Measurements from ENCODE around the gene TCP11L2. TPM values are rescaled to one million over a fixed set of nuclear protein-coding genes. Genes with fewer than 3 reads are reported as not detected.

The TCP11L2 gene
- total and polyA plus RNA-seq, 2 of the 13 experiments (the other 11 are each of a cell fraction or from before 2014, with no cell fraction given), result 4.6 to 24.1 TPM

GRCh38 chr12:106273491-106273890, 29.0 kb upstream of the TCP11L2 start:
- over 99% methylated on average over 6 of the region's 6 CpGs for WGBS (ENCODE audit: low lambda C conversion rate)
- Histone ChIP-seq H3K79me2 (ENCODE audit: insufficient read depth, low read length) (no peaks in the 10 kb centered on the region), H3K4me2 (ENCODE audit: low read depth, low read length) (peak overlapping the region; percentile 76; the same call in 1 of the 2 replicates), H3K27me3 (ENCODE audit: control insufficient read depth in 1 of 2, insufficient read depth in 2 of 2, low read length in 2 of 2) (peaks cover 2 to 7% of the 10 kb centered on the region in 2 experiments; a peak in 2 of 5 replicates), H3K9me3 (ENCODE audit: low read length) (no peaks in the 10 kb centered on the region), H3K4me1 (ENCODE audit: insufficient read depth, low read length) (peaks cover 57% of the 10 kb centered on the region), H2AFZ (ENCODE audit: low read length) (no peak overlapping the region), H3K4me3 (replicated peaks in 1 of 3; ENCODE audit: insufficient read depth in 1 of 3, low read depth in 2 of 3, low read length in 3 of 3) (no peak overlapping the region), H3K36me3 (replicated peaks in 1 of 2; ENCODE audit: control insufficient read depth in 1 of 2, insufficient read depth in 2 of 2, low read length in 2 of 2) (no peaks in the 10 kb centered on the region), H3K27ac (ENCODE audit: extremely low read length, insufficient read depth, low read length) (peak overlapping the region; percentile 83), H4K20me1 (ENCODE audit: insufficient read depth, low read length) (no peaks in the 10 kb centered on the region), H3K9ac (ENCODE audit: insufficient read depth, low read depth, low read length) (no peak overlapping the region)
- DNase-seq (ENCODE audit: low spot score), result no peak
- no peak for ATAC-seq
- intact Hi-C loops (cut with micrococcal nuclease; ENCODE audit: unreplicated experiment), result no loop called here
- ChIA-PET POLR2A (interaction anchor here (1.6 to 1.7 kb wide), 2 partner anchors 11 to 28 kb away, joined by 5 to 7 read pairs; no protein-coding TSS in a partner anchor), CTCF (ENCODE audit: low intra/inter-chr PET ratio, low total read pairs) (no interaction called here)
- no peak for FAIRE-seq
- no peak for TF ChIP-seq ZFP36L2 (CRISPR knock-in tag; IDR thresholded peaks at IDR 0.05)
- no peak for TF ChIP-seq ZSCAN29 (CRISPR knock-in tag; conservative IDR thresholded peaks at IDR 0.05)
- TF ChIP-seq GLI4 (CRISPR knock-in tag; IDR thresholded peaks at IDR 0.05; ENCODE audit: borderline replicate concordance), result no peak
- TF ChIP-seq ARNT2 (CRISPR knock-in tag; IDR thresholded peaks at IDR 0.05; ENCODE audit: low read depth), result no peak
- TF ChIP-seq ZBTB1 (CRISPR knock-in tag; IDR thresholded peaks at IDR 0.05; ENCODE audit: borderline replicate concordance), result no peak
- no peak for TF ChIP-seq NFKB2 (CRISPR knock-in tag; IDR thresholded peaks at IDR 0.05; ENCODE audit: borderline replicate concordance)
- no peak for TF ChIP-seq ZNF362 (CRISPR knock-in tag; IDR thresholded peaks at IDR 0.05; ENCODE audit: borderline replicate concordance)
- TF ChIP-seq RXRB (CRISPR knock-in tag; IDR thresholded peaks at IDR 0.05; ENCODE audit: borderline replicate concordance), result no peak
- no peak for TF ChIP-seq ZNF597 (CRISPR knock-in tag; IDR thresholded peaks at IDR 0.05)
- TF ChIP-seq ZSCAN12 (CRISPR knock-in tag; IDR thresholded peaks at IDR 0.05), result no peak
- no peak for TF ChIP-seq ZNF577 (CRISPR knock-in tag; IDR thresholded peaks at IDR 0.05; ENCODE audit: borderline replicate concordance, low read depth)
- no peak for TF ChIP-seq CEBPB (IDR thresholded peaks at IDR 0.05; ENCODE audit: borderline replicate concordance, low read depth, low read length)
- TF ChIP-seq CBX2 (IDR thresholded peaks at IDR 0.05; ENCODE audit: low read depth, low read length), result no peak
- TF ChIP-seq CBX2 (CRISPR knock-in tag; IDR thresholded peaks at IDR 0.05; ENCODE audit: low read depth), result no peak
- no TSS peak for BruUV-seq (replicated peaks)
- in situ Hi-C loops (cut with HindIII; ENCODE audit: extremely low pct_ligation_motif_present, low pct_unique_long_range_greater_than_20kb), result no loop called here
